Left lung (tissue), 14 donors: ENCODE results near the gene LAMTOR5. TPM values are rescaled to one million over a fixed set of nuclear protein-coding genes. Genes with fewer than 3 reads are reported as not detected.
A peak's percentile ranks its signal among the peaks of the same experiment; 100 is the strongest.

Experiments used
- ATAC-seq: fragments of 200-7000 bp; cut with Tn5 transposase; one replicate; pipeline ENCODE4 v1.9.1; 2020; ENCODE audit warnings: moderate library complexity
- DNase-seq, 4 donors: peaks; one replicate each; pipeline ENCODE4 v3.0.0-alpha.2; 2013 to 2020
- H3K27ac ChIP-seq, 2 donors: fragments of 200-600 bp; sonication (generic) in 1 of 2; one replicate each; pipeline versions ENCODE4 v1.5.0 to v1.8.0; 2020 to 2021
- H3K27me3 ChIP-seq, 2 donors: fragments of 200-600 bp; sonication (generic) in 1 of 2; one replicate each; pipeline versions ENCODE4 v1.5.0 to v1.8.0; 2020 to 2021
- H3K36me3 ChIP-seq, 2 donors: fragments of 200-600 bp; sonication (generic) in 1 of 2; one replicate each; pipeline versions ENCODE4 v1.5.0 to v1.8.0; 2020 to 2021
- H3K4me1 ChIP-seq, 2 donors: fragments of 200-600 bp; one replicate each; pipeline ENCODE4 v1.8.0; 2021
- H3K4me3 ChIP-seq, 2 donors: fragments of 200-600 bp; sonication (generic) in 1 of 2; one replicate each; pipeline versions ENCODE4 v1.5.0 to v1.8.0; 2020 to 2021; ENCODE audit warnings: mild to moderate bottlenecking in 1 of 2
- H3K9me3 ChIP-seq, 2 donors: fragments of 200-600 bp; sonication (generic) in 1 of 2; one replicate each; pipeline versions ENCODE4 v1.5.0 to v1.8.0; 2020 to 2021
- intact Hi-C, 2 donors: fragments of 100-400 bp; cut with DNase I; formaldehyde crosslinking; loops; one replicate each; pipeline versions ENCODE4 v1.11.2 to v1.14.2; 2022
- long read RNA-seq, 12 donors: library from polyadenylated mRNA in 2 of 12; unstranded in 2 of 12; transcript quantifications; one replicate each; pipeline ENCODE4 v2.0.0 and lab custom pipeline, GENCODE V29; 2019 to 2026
- polyA plus RNA-seq, 6 donors: library from polyadenylated mRNA; unstranded; fragments of 120-200 nt; gene quantifications; one replicate each; pipeline ENCODE4 v1.2.1, GENCODE V29; 2013; ENCODE audit not compliant: insufficient read length in 6 of 6
- total RNA-seq, 2 donors: library from RNA; stranded (reverse); fragmentation: NEBNext Ultra II Directional; extraction: Animal tissue kit (Norgen Biotek cat#: 25700); gene quantifications; one replicate each; pipeline ENCODE4 v1.2.1, GENCODE V29; 2021
- TF ChIP-seq, protein P1 (sequence below), 2 donors: fragments of 200-600 bp; sonication (generic) in 1 of 2; IDR thresholded peaks; one replicate each; pipeline versions ENCODE4 v1.5.0 to v1.8.0; 2021; ENCODE audit warnings: antibody characterized with exemption in 2 of 2
- donor health status: DM: no; HTN: yes; CAD: no.
- donor health status: DM: no; HTN: no; CAD: no.

LAMTOR5 gene
- total RNA-seq (100 to 1,000 TPM; 134 to 145 TPM), polyA plus RNA-seq (100 to 1,000 TPM; 112 to 121 (median 116) TPM)
- long read RNA-seq, donor 1, transcript LAMTOR5-202 (3 exons, 1,830 nt) = minor isoform, 11 of 297 reads
- long read RNA-seq, donor 1, transcript LAMTOR5-206 (4 exons, 634 nt) = major isoform, 170 of 297 reads
- long read RNA-seq, donor 1, partial matches to known transcripts = 111 of 297 reads
- long read RNA-seq, donor 1, other reads (novel, unspliced or antisense) = 0 of 297 reads
- long read RNA-seq, donor 2, transcript LAMTOR5-206 (4 exons, 634 nt) = major isoform, 127 of 198 reads
- long read RNA-seq, donor 2, transcript LAMTOR5-202 (3 exons, 1,830 nt) = minor isoform, 8 of 198 reads
- long read RNA-seq, donor 2, partial matches to known transcripts = 56 of 198 reads
- long read RNA-seq, donor 2, other reads (novel, unspliced or antisense) = 0 of 198 reads
- long read RNA-seq, donor 3, transcript LAMTOR5-202 (3 exons, 1,830 nt) = minor isoform, 18 of 215 reads
- long read RNA-seq, donor 3, transcript LAMTOR5-206 (4 exons, 634 nt) = major isoform, 124 of 215 reads
- long read RNA-seq, donor 3, partial matches to known transcripts = 69 of 215 reads
- long read RNA-seq, donor 3, other reads (novel, unspliced or antisense) = 0 of 215 reads
- long read RNA-seq, donor 4, transcript LAMTOR5-206 (4 exons, 634 nt) = major isoform, 100 of 111 reads
- long read RNA-seq, donor 4, partial matches to known transcripts = 5 of 111 reads
- long read RNA-seq, donor 4, other reads (novel, unspliced or antisense) = 2 of 111 reads
- long read RNA-seq, donor 5, transcript LAMTOR5-202 (3 exons, 1,830 nt) = minor isoform, 10 of 165 reads
- long read RNA-seq, donor 5, transcript LAMTOR5-205 (3 exons, 569 nt) = minor isoform, 5 of 165 reads
- long read RNA-seq, donor 5, transcript LAMTOR5-206 (4 exons, 634 nt) = major isoform, 105 of 165 reads
- long read RNA-seq, donor 5, partial matches to known transcripts = 43 of 165 reads
- long read RNA-seq, donor 5, other reads (novel, unspliced or antisense) = 0 of 165 reads
- long read RNA-seq, donor 6, transcript LAMTOR5-202 (3 exons, 1,830 nt) = minor isoform, 5 of 191 reads
- long read RNA-seq, donor 6, transcript LAMTOR5-206 (4 exons, 634 nt) = major isoform, 128 of 191 reads
- long read RNA-seq, donor 6, partial matches to known transcripts = 53 of 191 reads
- long read RNA-seq, donor 6, other reads (novel, unspliced or antisense) = 0 of 191 reads
- long read RNA-seq, donor 7, transcript LAMTOR5-206 (4 exons, 634 nt) = major isoform, 106 of 148 reads
- long read RNA-seq, donor 7, partial matches to known transcripts = 35 of 148 reads
- long read RNA-seq, donor 7, other reads (novel, unspliced or antisense) = 0 of 148 reads
- long read RNA-seq, donor 8, transcript LAMTOR5-206 (4 exons, 634 nt) = major isoform, 82 of 120 reads
- long read RNA-seq, donor 8, partial matches to known transcripts = 34 of 120 reads
- long read RNA-seq, donor 8, other reads (novel, unspliced or antisense) = 0 of 120 reads
- long read RNA-seq, donor 9, partial matches to known transcripts = 0 of 2 reads
- long read RNA-seq, donor 9, other reads (novel, unspliced or antisense) = 0 of 2 reads
- long read RNA-seq, donor 10, transcript LAMTOR5-206 (4 exons, 634 nt) = major isoform, 43 of 46 reads
- long read RNA-seq, donor 10, partial matches to known transcripts = 1 of 46 reads
- long read RNA-seq, donor 10, other reads (novel, unspliced or antisense) = 0 of 46 reads
- long read RNA-seq, donor 11, transcript LAMTOR5-202 (3 exons, 1,830 nt) = minor isoform, 10 of 237 reads
- long read RNA-seq, donor 11, transcript LAMTOR5-206 (4 exons, 634 nt) = major isoform, 149 of 237 reads
- long read RNA-seq, donor 11, partial matches to known transcripts = 74 of 237 reads
- long read RNA-seq, donor 11, other reads (novel, unspliced or antisense) = 0 of 237 reads
- long read RNA-seq, donor 12, transcript LAMTOR5-206 (4 exons, 634 nt) = major isoform, 88 of 146 reads
- long read RNA-seq, donor 12, partial matches to known transcripts = 49 of 146 reads
- long read RNA-seq, donor 12, other reads (novel, unspliced or antisense) = 0 of 146 reads

DNA sequence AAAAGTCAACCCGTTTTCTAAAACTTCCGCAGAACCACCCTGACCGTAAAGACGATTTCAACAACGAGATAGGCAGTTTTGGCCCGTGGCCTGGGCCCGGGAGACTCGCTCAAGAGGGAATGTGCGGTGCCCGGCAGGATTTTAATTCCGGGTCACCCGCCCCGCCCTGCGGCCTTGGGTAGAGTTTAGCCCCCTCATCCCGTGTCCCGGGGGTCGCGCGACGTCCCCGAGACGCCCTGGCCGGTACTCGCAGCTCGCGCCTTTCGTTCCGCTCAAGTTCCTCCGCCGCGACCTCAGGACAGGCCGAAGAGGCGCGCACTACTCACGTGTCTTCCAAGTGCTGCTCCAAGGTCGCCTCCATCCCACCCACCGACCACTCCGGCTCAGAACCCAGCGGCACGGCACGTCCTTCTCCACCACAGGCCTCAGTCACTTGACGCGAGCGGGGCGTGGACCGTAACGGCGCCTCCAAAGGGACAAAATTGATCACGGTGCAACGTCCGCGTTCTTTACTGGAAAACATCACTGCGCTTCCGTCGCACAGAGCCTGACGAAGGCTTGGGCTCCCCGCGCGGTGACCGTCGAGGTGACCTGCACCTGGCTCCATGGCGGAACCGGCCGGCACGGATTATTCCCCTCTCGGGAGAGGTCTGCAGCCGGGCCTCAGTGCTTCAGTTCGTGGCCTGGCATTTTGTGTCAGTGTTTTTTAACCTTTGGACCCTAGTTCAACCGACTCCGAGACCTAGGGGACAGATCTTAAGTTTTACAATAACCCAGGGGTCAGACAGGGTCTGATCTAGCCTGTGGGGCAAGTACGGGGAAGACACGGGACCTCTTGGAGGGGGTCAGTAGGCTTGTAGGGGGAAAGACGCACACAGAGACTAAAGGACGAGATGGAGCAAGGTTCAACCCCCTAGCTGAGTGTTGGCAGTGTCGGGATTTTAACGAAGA, at the start of gene LAMTOR5:
LAMTOR5 (minus strand) TSS at position 435 of the 951 bp plus-strand sequence; CDS start at position 361, 74 bp downstream.
- intact Hi-C loops = no loop called here
- peak within 1 kb of the TSS; percentile 92 to 94 for H3K27ac ChIP-seq
- no peaks in the 10 kb centered on the region for H3K27me3 ChIP-seq
- ATAC-seq (peak; percentile 96), DNase-seq (peak; percentile 93 to 95 (median 94))
- H3K4me3 ChIP-seq = peak within 1 kb of the TSS; percentile 92 to 93
- peaks cover 7 to 24% of the 10 kb centered on the region in 2 donors for H3K4me1 ChIP-seq
- peaks cover 0 to 32% of the 10 kb centered on the region in 2 donors for H3K36me3 ChIP-seq
- TF ChIP-seq, protein P1, sequence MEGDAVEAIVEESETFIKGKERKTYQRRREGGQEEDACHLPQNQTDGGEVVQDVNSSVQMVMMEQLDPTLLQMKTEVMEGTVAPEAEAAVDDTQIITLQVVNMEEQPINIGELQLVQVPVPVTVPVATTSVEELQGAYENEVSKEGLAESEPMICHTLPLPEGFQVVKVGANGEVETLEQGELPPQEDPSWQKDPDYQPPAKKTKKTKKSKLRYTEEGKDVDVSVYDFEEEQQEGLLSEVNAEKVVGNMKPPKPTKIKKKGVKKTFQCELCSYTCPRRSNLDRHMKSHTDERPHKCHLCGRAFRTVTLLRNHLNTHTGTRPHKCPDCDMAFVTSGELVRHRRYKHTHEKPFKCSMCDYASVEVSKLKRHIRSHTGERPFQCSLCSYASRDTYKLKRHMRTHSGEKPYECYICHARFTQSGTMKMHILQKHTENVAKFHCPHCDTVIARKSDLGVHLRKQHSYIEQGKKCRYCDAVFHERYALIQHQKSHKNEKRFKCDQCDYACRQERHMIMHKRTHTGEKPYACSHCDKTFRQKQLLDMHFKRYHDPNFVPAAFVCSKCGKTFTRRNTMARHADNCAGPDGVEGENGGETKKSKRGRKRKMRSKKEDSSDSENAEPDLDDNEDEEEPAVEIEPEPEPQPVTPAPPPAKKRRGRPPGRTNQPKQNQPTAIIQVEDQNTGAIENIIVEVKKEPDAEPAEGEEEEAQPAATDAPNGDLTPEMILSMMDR (IDR thresholded peaks at IDR 0.05) = no peak
- H3K9me3 ChIP-seq = no peaks in the 10 kb centered on the region

DNA sequence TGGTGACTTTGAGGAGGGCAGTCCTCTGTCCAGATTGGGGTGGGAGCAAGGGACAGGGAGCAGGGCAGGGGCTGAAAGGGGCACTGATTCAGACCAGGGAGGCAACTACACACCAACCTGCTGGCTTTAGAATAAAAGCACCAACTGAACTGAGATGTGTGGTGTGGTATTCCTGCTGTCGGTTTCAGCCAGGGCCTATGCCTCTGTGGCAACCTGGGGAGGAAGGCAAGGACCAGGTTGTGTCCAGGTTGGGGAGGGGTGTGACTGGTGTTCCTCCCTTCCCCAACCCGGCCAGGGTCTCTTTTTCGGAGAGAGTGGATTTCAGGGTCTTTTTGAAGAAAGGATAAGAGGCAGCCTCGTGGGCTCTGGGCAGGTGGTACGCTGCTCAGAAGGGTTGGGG, 49.7 kb upstream of the LAMTOR5 start:
- Histone ChIP-seq H3K27me3 (no peaks in the 10 kb centered on the region), H3K4me3 (no peak overlapping the region), H3K27ac (no peak overlapping the region), H3K4me1 (no peaks in the 10 kb centered on the region), H3K9me3 (no peaks in the 10 kb centered on the region), H3K36me3 (no peaks in the 10 kb centered on the region)
- no peak for ATAC-seq
- TF ChIP-seq, protein P1 (IDR thresholded peaks at IDR 0.05) = no peak
- DNase-seq = no peak
- intact Hi-C loops = loop anchor here in 1 of 2 donors (5.0 kb wide), 1 partner anchor 45 kb away; no protein-coding TSS in a partner anchor

DNA sequence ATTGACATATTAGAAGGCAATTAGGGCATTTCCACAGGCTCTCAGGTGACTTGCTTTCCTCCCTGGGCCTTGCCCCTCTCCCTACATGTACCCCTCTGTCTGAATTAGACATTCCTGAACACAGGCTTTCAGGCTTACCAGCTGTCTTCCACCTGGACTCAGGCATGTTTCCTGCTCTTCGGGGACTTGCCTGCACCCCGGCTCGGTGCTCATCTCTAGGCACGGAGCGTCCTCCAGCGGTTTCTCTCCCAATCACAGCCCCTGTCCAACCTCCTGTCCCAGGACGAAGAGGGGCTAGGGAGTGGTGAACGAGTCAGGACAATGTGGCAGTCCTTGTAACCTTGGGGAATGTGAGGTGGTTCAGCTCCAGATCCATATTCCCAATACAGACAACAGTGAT, 47.7 kb upstream of the LAMTOR5 start:
- H3K4me3 ChIP-seq = no peak overlapping the region
- no peaks in the 10 kb centered on the region for H3K9me3 ChIP-seq
- no peaks in the 10 kb centered on the region for H3K4me1 ChIP-seq
- H3K27me3 ChIP-seq = peaks cover 0 to 4% of the 10 kb centered on the region in 2 donors
- no peak for DNase-seq
- no peaks in the 10 kb centered on the region for H3K36me3 ChIP-seq
- TF ChIP-seq, protein P1 (IDR thresholded peaks at IDR 0.05) = no peak
- H3K27ac ChIP-seq = no peak overlapping the region
- no peak for ATAC-seq
- intact Hi-C loops = loop anchor here in 1 of 2 donors (5.0 kb wide), 1 partner anchor 43 kb away; no protein-coding TSS in a partner anchor
